A549 treated with CpdA at 1 μM for 4 hours (cell line): ENCODE measurements around the gene MBTPS2. TPM values are rescaled to one million over a fixed set of nuclear protein-coding genes. Genes with fewer than 3 reads are reported as not detected.

ENCODE experiments used
- total RNA-seq: library from RNA; stranded (reverse); fragments of 200-300 nt; extraction: Qiagen RNA extraction; gene quantifications from 5 replicates; pipeline ENCODE4 v1.2.3, GENCODE V29; 2022; ENCODE audit warnings: low read depth

Gene MBTPS2
- 19.8 to 25.6 TPM (median 24.6 TPM) in 5 replicates for total RNA-seq

GRCh38 chrX:21839334-21840192 is at the start of gene MBTPS2:
Gene MBTPS2, plus strand, starts transcription at chrX:21839617. Its CDS starts 118 bp downstream, at chrX:21839735.

GRCh38 chrX:21855937-21856415 is 16.6 kb downstream of the MBTPS2 start, which contains the start of gene YY2:
Gene YY2, plus strand, starts transcription at chrX:21855987. Its CDS starts 498 bp downstream, at chrX:21856485.

Other genes with a start within 250 kb of the MBTPS2 start
- not detected in 5 replicates for gene KLHL34, start 181.3 kb upstream of the MBTPS2 start, total RNA-seq
- gene SMPX, start 81.5 kb upstream of the MBTPS2 start, total RNA-seq, result not detected in 5 replicates
- gene YY2, start 16.4 kb downstream of the MBTPS2 start, total RNA-seq, result 1.5 to 3.0 TPM (median 2.6 TPM) in 5 replicates
- gene SMS, start 101.1 kb downstream of the MBTPS2 start, total RNA-seq, result 201 to 249 TPM (median 208 TPM) in 5 replicates
- gene PHEX, start 192.7 kb downstream of the MBTPS2 start, total RNA-seq, result 0.27 to 0.44 TPM (median 0.36 TPM) in 5 replicates